Measurements from ENCODE around the gene AAK1. TPM values are rescaled to one million over a fixed set of nuclear protein-coding genes. Genes with fewer than 3 reads are reported as not detected.
"Not testable (repeated sequence)": the region's sequence is repeated elsewhere in the genome, so short reads cannot be mapped to it uniquely, and the experiment has no call there.

The AAK1 gene
- total RNA-seq, 2 experiments from 2014 or later, result 77.4 to 79.5 TPM

- Mint-ChIP-seq H3K4me3 (no peak overlapping the region), H3K4me1 (ENCODE audit: low read depth) (peaks cover 84% of the 10 kb centered on the region), H3K27ac (peak overlapping the region; percentile 50), H3K36me3 (ENCODE audit: low read depth) (no peaks in the 10 kb centered on the region), H3K9me3 (no peaks in the 10 kb centered on the region), H3K27me3 (ENCODE audit: low read depth) (no peaks in the 10 kb centered on the region)
- CTCF ChIA-PET, result interaction anchor here (1.1 to 13.1 kb wide), 3 partner anchors 13 to 145 kb away, joined by 3 to 178 read pairs (median 3); no protein-coding TSS in a partner anchor
- intact Hi-C loops (cut with micrococcal nuclease), result no loop called here
- DNase-seq, result no peak
Observed at GRCh38 chr2:69579536-69579935, 64.0 kb downstream of the AAK1 start.

- intact Hi-C loops (cut with micrococcal nuclease), result no loop called here
- Mint-ChIP-seq H3K27ac (peak overlapping the region; percentile 32), H3K4me3 (no peak overlapping the region), H3K36me3 (ENCODE audit: low read depth) (no peaks in the 10 kb centered on the region), H3K4me1 (ENCODE audit: low read depth) (peaks cover 78% of the 10 kb centered on the region), H3K9me3 (no peaks in the 10 kb centered on the region), H3K27me3 (ENCODE audit: low read depth) (no peaks in the 10 kb centered on the region)
- CTCF ChIA-PET, result interaction anchor here (1.6 to 13.1 kb wide), 2 partner anchors 12 to 16 kb away, joined by 3 to 178 read pairs; no protein-coding TSS in a partner anchor
- no peak for DNase-seq
Observed at GRCh38 chr2:69578198-69578540, 65.4 kb downstream of the AAK1 start.

- Mint-ChIP-seq H3K4me3 (no peak overlapping the region), H3K4me1 (ENCODE audit: low read depth) (peaks cover 78% of the 10 kb centered on the region), H3K9me3 (no peaks in the 10 kb centered on the region), H3K27me3 (ENCODE audit: low read depth) (no peaks in the 10 kb centered on the region), H3K27ac (no peak overlapping the region), H3K36me3 (ENCODE audit: low read depth) (no peaks in the 10 kb centered on the region)
- CTCF ChIA-PET, result interaction anchor here (1.7 to 13.1 kb wide), 2 partner anchors 12 to 136 kb away, joined by 3 to 178 read pairs; no protein-coding TSS in a partner anchor
- DNase-seq, result no peak
- intact Hi-C loops (cut with micrococcal nuclease), result no loop called here
Observed at GRCh38 chr2:69577467-69578197, 65.9 kb downstream of the AAK1 start.

GRCh38 chr2:69576880-69577279, 66.7 kb downstream of the AAK1 start:
- intact Hi-C loops (cut with micrococcal nuclease), result no loop called here
- Mint-ChIP-seq H3K27me3 (ENCODE audit: low read depth) (no peaks in the 10 kb centered on the region), H3K36me3 (ENCODE audit: low read depth) (no peaks in the 10 kb centered on the region), H3K27ac (peak overlapping the region; percentile 5), H3K9me3 (no peaks in the 10 kb centered on the region), H3K4me3 (no peak overlapping the region), H3K4me1 (ENCODE audit: low read depth) (peaks cover 74% of the 10 kb centered on the region)
- DNase-seq, result no peak
- CTCF ChIA-PET, result interaction anchor here (1.7 to 13.1 kb wide), 2 partner anchors 11 to 137 kb away, joined by 3 to 178 read pairs; no protein-coding TSS in a partner anchor

- DNase-seq, result no peak
- H3K27me3 Mint-ChIP-seq (ENCODE audit: low read depth), result no peaks in the 10 kb centered on the region
- H3K9me3 Mint-ChIP-seq, result no peaks in the 10 kb centered on the region
- intact Hi-C loops (cut with micrococcal nuclease), result no loop called here
- peaks cover 76% of the 10 kb centered on the region for H3K4me1 Mint-ChIP-seq (ENCODE audit: low read depth)
- no peak overlapping the region for H3K4me3 Mint-ChIP-seq
- H3K27ac Mint-ChIP-seq, result no peak overlapping the region
- CTCF ChIA-PET, result interaction anchor here (1.7 to 13.1 kb wide), 2 partner anchors 10 to 138 kb away, joined by 3 to 178 read pairs; no protein-coding TSS in a partner anchor
- H3K36me3 Mint-ChIP-seq (ENCODE audit: low read depth), result no peaks in the 10 kb centered on the region
Observed at GRCh38 chr2:69575926-69576325, 67.6 kb downstream of the AAK1 start.

GRCh38 chr2:69575371-69575770, 68.2 kb downstream of the AAK1 start:
- H3K9me3 Mint-ChIP-seq, result not testable (repeated sequence)
- CTCF ChIA-PET, result interaction anchor here (13.1 kb wide), 1 partner anchor 9 kb away, joined by 178 read pairs; no protein-coding TSS in a partner anchor
- H3K27ac Mint-ChIP-seq, result peak overlapping the region; percentile 60

GRCh38 chr2:69572641-69573040, 70.9 kb downstream of the AAK1 start:
- H3K4me3 Mint-ChIP-seq, result no peak overlapping the region
- CTCF ChIA-PET, result interaction anchor here (0.8 to 2.6 kb wide), 4 partner anchors 8 to 26 kb away, joined by 3 to 30 read pairs (median 9); no protein-coding TSS in a partner anchor

More at GRCh38 chr2:69575371-69575770, 68.2 kb downstream of the AAK1 start:
- H3K36me3 Mint-ChIP-seq (ENCODE audit: low read depth); H3K27me3 Mint-ChIP-seq (ENCODE audit: low read depth); H3K4me3 Mint-ChIP-seq; DNase-seq; intact Hi-C loops (cut with micrococcal nuclease): not testable (repeated sequence)
- peaks cover 78% of the 10 kb centered on the region for H3K4me1 Mint-ChIP-seq (ENCODE audit: low read depth)

GRCh38 chr2:69571189-69571588, 72.3 kb downstream of the AAK1 start:
- DNase-seq, result no peak
- H3K4me3 Mint-ChIP-seq, result no peak overlapping the region
- H3K36me3 Mint-ChIP-seq (ENCODE audit: low read depth), result no peaks in the 10 kb centered on the region
- no peaks in the 10 kb centered on the region for H3K27me3 Mint-ChIP-seq (ENCODE audit: low read depth)
- peak overlapping the region; percentile 81 for H3K27ac Mint-ChIP-seq
- intact Hi-C loops (cut with micrococcal nuclease), result loop anchor here (2.0 kb wide), 1 partner anchor 14 kb away; no protein-coding TSS in a partner anchor
- CTCF ChIA-PET, result interaction anchor here (0.7 to 1.5 kb wide), 4 partner anchors 9 to 57 kb away, joined by 3 to 6 read pairs (median 4); no protein-coding TSS in a partner anchor
- H3K9me3 Mint-ChIP-seq, result no peaks in the 10 kb centered on the region
- peaks cover 71% of the 10 kb centered on the region for H3K4me1 Mint-ChIP-seq (ENCODE audit: low read depth)

More at GRCh38 chr2:69572641-69573040, 70.9 kb downstream of the AAK1 start:
- intact Hi-C loops (cut with micrococcal nuclease), result no loop called here
- no peaks in the 10 kb centered on the region for H3K27me3 Mint-ChIP-seq (ENCODE audit: low read depth)
- peaks cover 73% of the 10 kb centered on the region for H3K4me1 Mint-ChIP-seq (ENCODE audit: low read depth)
- H3K36me3 Mint-ChIP-seq (ENCODE audit: low read depth), result no peaks in the 10 kb centered on the region
- peak overlapping the region; percentile 53 for H3K27ac Mint-ChIP-seq
- DNase-seq, result no peak
- H3K9me3 Mint-ChIP-seq, result no peaks in the 10 kb centered on the region

- no peaks in the 10 kb centered on the region for H3K9me3 Mint-ChIP-seq
- peak overlapping the region; percentile 81 for H3K27ac Mint-ChIP-seq
- no peak for DNase-seq
- H3K36me3 Mint-ChIP-seq (ENCODE audit: low read depth), result no peaks in the 10 kb centered on the region
- no peak overlapping the region for H3K4me3 Mint-ChIP-seq
- intact Hi-C loops (cut with micrococcal nuclease), result loop anchor here (2.0 kb wide), 1 partner anchor 14 kb away; no protein-coding TSS in a partner anchor
- H3K27me3 Mint-ChIP-seq (ENCODE audit: low read depth), result no peaks in the 10 kb centered on the region
- peaks cover 75% of the 10 kb centered on the region for H3K4me1 Mint-ChIP-seq (ENCODE audit: low read depth)
- CTCF ChIA-PET, result interaction anchor here (0.8 to 1.7 kb wide), 7 partner anchors 10 to 155 kb away, joined by 3 to 6 read pairs (median 5); no protein-coding TSS in a partner anchor
Observed at GRCh38 chr2:69570474-69570873, 73.1 kb downstream of the AAK1 start.

GRCh38 chr2:69567909-69568300, 75.6 kb downstream of the AAK1 start:
- Mint-ChIP-seq H3K4me1 (ENCODE audit: low read depth) (peaks cover 83% of the 10 kb centered on the region), H3K27ac (no peak overlapping the region), H3K4me3 (no peak overlapping the region), H3K9me3 (no peaks in the 10 kb centered on the region), H3K36me3 (ENCODE audit: low read depth) (no peaks in the 10 kb centered on the region), H3K27me3 (ENCODE audit: low read depth) (no peaks in the 10 kb centered on the region)
- CTCF ChIA-PET, result interaction anchor here (0.6 to 6.4 kb wide), 3 partner anchors 10 to 129 kb away, joined by 3 to 178 read pairs (median 3); no protein-coding TSS in a partner anchor
- intact Hi-C loops (cut with micrococcal nuclease), result no loop called here
- DNase-seq, result no peak

- Mint-ChIP-seq H3K36me3 (ENCODE audit: low read depth) (no peaks in the 10 kb centered on the region), H3K4me1 (ENCODE audit: low read depth) (peaks cover 84% of the 10 kb centered on the region), H3K9me3 (no peaks in the 10 kb centered on the region), H3K4me3 (no peak overlapping the region), H3K27me3 (ENCODE audit: low read depth) (no peaks in the 10 kb centered on the region), H3K27ac (peak overlapping the region; percentile 1)
- peak; percentile 28 for DNase-seq
- CTCF ChIA-PET, result interaction anchor here (0.5 to 6.4 kb wide), 14 partner anchors 10 to 157 kb away, joined by 3 to 178 read pairs (median 16); partner anchors contain the start of gene AAK1
- intact Hi-C loops (cut with micrococcal nuclease), result no loop called here
Observed at GRCh38 chr2:69567157-69567908, 76.2 kb downstream of the AAK1 start.

- Mint-ChIP-seq H3K9me3 (no peaks in the 10 kb centered on the region), H3K36me3 (ENCODE audit: low read depth) (no peaks in the 10 kb centered on the region), H3K27ac (peak overlapping the region; percentile 1), H3K4me3 (no peak overlapping the region), H3K27me3 (ENCODE audit: low read depth) (no peaks in the 10 kb centered on the region), H3K4me1 (ENCODE audit: low read depth) (peaks cover 87% of the 10 kb centered on the region)
- peak; percentile 37 for DNase-seq
- CTCF ChIA-PET, result interaction anchor here (0.5 to 6.4 kb wide), 26 partner anchors 7 to 250 kb away, joined by 3 to 178 read pairs (median 14); partner anchors contain the start of gene AAK1
- intact Hi-C loops (cut with micrococcal nuclease), result no loop called here
Observed at GRCh38 chr2:69566669-69567068, 76.9 kb downstream of the AAK1 start.
